ENCODE data around the gene BCAS1. TPM values are rescaled to one million over a fixed set of nuclear protein-coding genes. Genes with fewer than 3 reads are reported as not detected.

BCAS1 gene
- total RNA-seq, 1 donor from 2014 or later: not detected

DNA sequence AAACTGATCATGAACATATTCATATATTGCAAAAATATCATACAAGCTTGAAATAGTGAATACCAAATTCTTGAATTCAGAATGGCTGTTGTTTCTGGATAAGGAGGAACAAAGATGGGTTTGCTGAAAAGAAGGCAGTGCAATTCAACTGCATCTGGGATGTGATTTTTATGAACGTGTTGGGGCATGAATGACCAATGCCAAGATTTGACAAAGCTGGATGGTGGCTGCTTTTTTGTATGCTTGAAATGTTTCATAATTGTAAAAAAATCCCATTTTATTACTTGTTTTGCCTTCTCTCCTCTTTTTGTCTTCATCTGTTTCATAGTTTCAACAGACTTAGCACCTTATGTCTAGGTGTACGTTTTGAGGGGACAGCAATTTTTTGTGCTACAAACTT lies 36.8 kb upstream of the BCAS1 start:
- no peak for DNase-seq (ENCODE audit: low spot score)
- TF ChIP-seq, protein P1, sequence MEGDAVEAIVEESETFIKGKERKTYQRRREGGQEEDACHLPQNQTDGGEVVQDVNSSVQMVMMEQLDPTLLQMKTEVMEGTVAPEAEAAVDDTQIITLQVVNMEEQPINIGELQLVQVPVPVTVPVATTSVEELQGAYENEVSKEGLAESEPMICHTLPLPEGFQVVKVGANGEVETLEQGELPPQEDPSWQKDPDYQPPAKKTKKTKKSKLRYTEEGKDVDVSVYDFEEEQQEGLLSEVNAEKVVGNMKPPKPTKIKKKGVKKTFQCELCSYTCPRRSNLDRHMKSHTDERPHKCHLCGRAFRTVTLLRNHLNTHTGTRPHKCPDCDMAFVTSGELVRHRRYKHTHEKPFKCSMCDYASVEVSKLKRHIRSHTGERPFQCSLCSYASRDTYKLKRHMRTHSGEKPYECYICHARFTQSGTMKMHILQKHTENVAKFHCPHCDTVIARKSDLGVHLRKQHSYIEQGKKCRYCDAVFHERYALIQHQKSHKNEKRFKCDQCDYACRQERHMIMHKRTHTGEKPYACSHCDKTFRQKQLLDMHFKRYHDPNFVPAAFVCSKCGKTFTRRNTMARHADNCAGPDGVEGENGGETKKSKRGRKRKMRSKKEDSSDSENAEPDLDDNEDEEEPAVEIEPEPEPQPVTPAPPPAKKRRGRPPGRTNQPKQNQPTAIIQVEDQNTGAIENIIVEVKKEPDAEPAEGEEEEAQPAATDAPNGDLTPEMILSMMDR (IDR thresholded peaks at IDR 0.05): no peak
- no peaks in the 10 kb centered on the region for H3K36me3 Mint-ChIP-seq (ENCODE audit: low read depth)
- H3K4me1 Mint-ChIP-seq (ENCODE audit: low read depth): no peaks in the 10 kb centered on the region
- H3K27ac Mint-ChIP-seq (ENCODE audit: unreplicated experiment): no peak overlapping the region
- H3K27me3 Mint-ChIP-seq (ENCODE audit: low read depth): no peaks in the 10 kb centered on the region
- H3K9me3 Mint-ChIP-seq (ENCODE audit: low read depth): no peaks in the 10 kb centered on the region
- no peak overlapping the region for H3K4me3 Mint-ChIP-seq (ENCODE audit: unreplicated experiment)

DNA sequence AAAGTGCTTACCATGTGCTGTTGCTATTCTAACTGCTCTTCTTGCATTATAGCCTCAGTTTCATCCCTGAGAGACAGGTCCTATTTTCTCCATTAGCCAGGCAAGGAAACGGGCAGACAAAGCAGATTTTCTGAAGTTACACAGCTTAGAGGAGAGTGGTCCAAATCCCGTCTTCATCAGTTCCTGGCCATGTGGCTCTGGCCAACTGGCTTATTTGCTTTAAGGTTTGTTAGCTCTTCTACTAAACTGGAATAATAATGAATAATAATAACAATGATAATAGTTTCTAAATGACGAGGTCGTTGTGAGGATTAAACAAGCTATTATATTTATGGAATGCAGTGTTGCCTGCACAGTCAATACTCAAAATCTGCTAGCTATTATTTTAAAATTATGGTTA lies 35.8 kb upstream of the BCAS1 start:
- no peak overlapping the region for H3K4me3 Mint-ChIP-seq (ENCODE audit: unreplicated experiment)
- H3K27ac Mint-ChIP-seq (ENCODE audit: unreplicated experiment): no peak overlapping the region
- no peaks in the 10 kb centered on the region for H3K4me1 Mint-ChIP-seq (ENCODE audit: low read depth)
- H3K9me3 Mint-ChIP-seq (ENCODE audit: low read depth): no peaks in the 10 kb centered on the region
- H3K36me3 Mint-ChIP-seq (ENCODE audit: low read depth): no peaks in the 10 kb centered on the region
- no peak for DNase-seq (ENCODE audit: low spot score)
- TF ChIP-seq, protein P1 (IDR thresholded peaks at IDR 0.05): no peak
- H3K27me3 Mint-ChIP-seq (ENCODE audit: low read depth): no peaks in the 10 kb centered on the region

DNA sequence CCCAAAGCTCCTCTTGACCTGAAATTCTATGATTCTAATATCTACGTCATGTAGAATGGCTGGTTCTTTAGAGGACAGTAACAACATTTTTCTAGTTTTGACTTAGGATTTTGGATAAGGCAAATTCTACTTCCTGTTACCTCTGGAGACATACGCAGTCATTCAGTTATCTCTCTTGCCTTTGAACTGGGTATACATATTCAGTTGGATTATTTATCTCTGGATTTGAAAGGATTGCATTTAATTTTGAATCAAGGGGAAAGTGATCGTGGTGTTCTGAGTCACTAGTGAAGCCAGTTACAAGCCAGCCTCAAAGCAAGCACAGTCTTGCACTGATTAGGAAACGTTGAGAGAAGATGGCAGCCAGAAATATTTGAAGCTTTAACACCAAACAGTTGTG lies 35.3 kb upstream of the BCAS1 start:
- no peak overlapping the region for H3K4me3 Mint-ChIP-seq (ENCODE audit: unreplicated experiment)

GRCh38 chr20:54104781-54105180 lies 34.4 kb upstream of the BCAS1 start:
- H3K36me3 Mint-ChIP-seq (ENCODE audit: low read depth): no peaks in the 10 kb centered on the region
- no peak for DNase-seq (ENCODE audit: low spot score)
- H3K4me3 Mint-ChIP-seq (ENCODE audit: unreplicated experiment): no peak overlapping the region
- H3K4me1 Mint-ChIP-seq (ENCODE audit: low read depth): no peaks in the 10 kb centered on the region
- no peaks in the 10 kb centered on the region for H3K9me3 Mint-ChIP-seq (ENCODE audit: low read depth)
- no peaks in the 10 kb centered on the region for H3K27me3 Mint-ChIP-seq (ENCODE audit: low read depth)
- TF ChIP-seq, protein P1 (IDR thresholded peaks at IDR 0.05): no peak
- H3K27ac Mint-ChIP-seq (ENCODE audit: unreplicated experiment): no peak overlapping the region

More for the DNA sequence above, 35.3 kb upstream of the BCAS1 start:
- H3K36me3 Mint-ChIP-seq (ENCODE audit: low read depth): no peaks in the 10 kb centered on the region
- no peak for DNase-seq (ENCODE audit: low spot score)
- no peaks in the 10 kb centered on the region for H3K4me1 Mint-ChIP-seq (ENCODE audit: low read depth)
- TF ChIP-seq, protein P1 (IDR thresholded peaks at IDR 0.05): no peak
- no peaks in the 10 kb centered on the region for H3K27me3 Mint-ChIP-seq (ENCODE audit: low read depth)
- no peaks in the 10 kb centered on the region for H3K9me3 Mint-ChIP-seq (ENCODE audit: low read depth)
- H3K27ac Mint-ChIP-seq (ENCODE audit: unreplicated experiment): no peak overlapping the region

- H3K9me3 Mint-ChIP-seq (ENCODE audit: low read depth): no peaks in the 10 kb centered on the region
- no peaks in the 10 kb centered on the region for H3K27me3 Mint-ChIP-seq (ENCODE audit: low read depth)
- no peaks in the 10 kb centered on the region for H3K4me1 Mint-ChIP-seq (ENCODE audit: low read depth)
- H3K4me3 Mint-ChIP-seq (ENCODE audit: unreplicated experiment): no peak overlapping the region
- H3K36me3 Mint-ChIP-seq (ENCODE audit: low read depth): no peaks in the 10 kb centered on the region
- no peak for DNase-seq (ENCODE audit: low spot score)
- TF ChIP-seq, protein P1 (IDR thresholded peaks at IDR 0.05): peak; percentile 18
- no peak overlapping the region for H3K27ac Mint-ChIP-seq (ENCODE audit: unreplicated experiment)
These were observed 33.6 kb upstream of the BCAS1 start for GRCh38 chr20:54103762-54104600.
